ENCODE measurements around the gene TBC1D4.

DNA sequence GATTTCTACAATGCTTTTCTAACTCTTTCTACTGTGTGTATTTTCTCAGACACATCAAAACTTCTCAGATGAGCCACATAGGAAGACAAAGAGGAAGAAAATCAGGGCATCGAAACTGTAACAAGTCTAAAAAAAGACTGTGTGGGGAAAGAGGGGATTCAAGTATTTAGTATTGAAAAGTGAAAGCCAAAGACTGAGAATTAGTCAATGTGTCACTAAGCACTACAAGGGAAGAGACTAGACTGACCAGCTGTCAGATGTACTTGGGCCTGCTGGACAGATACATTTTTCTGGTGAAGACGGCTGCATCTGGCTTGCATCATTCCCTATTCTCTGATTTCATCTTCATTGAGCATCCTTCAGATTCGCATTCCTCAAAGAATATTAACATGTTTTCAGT is 30.3 kb upstream of the TBC1D4 start:
- TF ChIP-seq POLR2A (IDR thresholded peaks at IDR 0.05), result no peak
- TF ChIP-seq, protein P1, sequence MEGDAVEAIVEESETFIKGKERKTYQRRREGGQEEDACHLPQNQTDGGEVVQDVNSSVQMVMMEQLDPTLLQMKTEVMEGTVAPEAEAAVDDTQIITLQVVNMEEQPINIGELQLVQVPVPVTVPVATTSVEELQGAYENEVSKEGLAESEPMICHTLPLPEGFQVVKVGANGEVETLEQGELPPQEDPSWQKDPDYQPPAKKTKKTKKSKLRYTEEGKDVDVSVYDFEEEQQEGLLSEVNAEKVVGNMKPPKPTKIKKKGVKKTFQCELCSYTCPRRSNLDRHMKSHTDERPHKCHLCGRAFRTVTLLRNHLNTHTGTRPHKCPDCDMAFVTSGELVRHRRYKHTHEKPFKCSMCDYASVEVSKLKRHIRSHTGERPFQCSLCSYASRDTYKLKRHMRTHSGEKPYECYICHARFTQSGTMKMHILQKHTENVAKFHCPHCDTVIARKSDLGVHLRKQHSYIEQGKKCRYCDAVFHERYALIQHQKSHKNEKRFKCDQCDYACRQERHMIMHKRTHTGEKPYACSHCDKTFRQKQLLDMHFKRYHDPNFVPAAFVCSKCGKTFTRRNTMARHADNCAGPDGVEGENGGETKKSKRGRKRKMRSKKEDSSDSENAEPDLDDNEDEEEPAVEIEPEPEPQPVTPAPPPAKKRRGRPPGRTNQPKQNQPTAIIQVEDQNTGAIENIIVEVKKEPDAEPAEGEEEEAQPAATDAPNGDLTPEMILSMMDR (IDR thresholded peaks at IDR 0.05), result no peak

Data from uterus (tissue), 2 donors.